Spleen (tissue), 7 donors: ENCODE measurements around the gene USH2A.

Source experiments
- CTCF ChIP-seq, 11 experiments: fragments of 200-600 bp in 7 of 11; fragments of 450-650 bp in 4 of 11; sonication (generic) in 4 of 11; IDR thresholded peaks in 8 of 11; conservative IDR thresholded peaks in 3 of 11; 1 replicate in 7 of 11; 2 replicates in 4 of 11; pipeline versions ENCODE4 v1.4.0 to v1.8.0; 2016 to 2021; ENCODE audit warnings: antibody characterized with exemption in 11 of 11, inconsistent platforms in 4 of 11, mild to moderate bottlenecking in 1 of 11
- POLR2AphosphoS5 ChIP-seq, 3 donors: sonication (generic); formaldehyde crosslinking; IDR thresholded peaks; one replicate each; pipeline ENCODE4 v1.5.1; 2017; ENCODE audit warnings: antibody characterized with exemption in 3 of 3
- donor health status: DM: no; HTN: no; CAD: no; lungs with moderate emphysema.
- donor health status: DM: no; HTN: no; CAD: no.
- donor health status: DM: no; HTN: no; CAD: no.

DNA sequence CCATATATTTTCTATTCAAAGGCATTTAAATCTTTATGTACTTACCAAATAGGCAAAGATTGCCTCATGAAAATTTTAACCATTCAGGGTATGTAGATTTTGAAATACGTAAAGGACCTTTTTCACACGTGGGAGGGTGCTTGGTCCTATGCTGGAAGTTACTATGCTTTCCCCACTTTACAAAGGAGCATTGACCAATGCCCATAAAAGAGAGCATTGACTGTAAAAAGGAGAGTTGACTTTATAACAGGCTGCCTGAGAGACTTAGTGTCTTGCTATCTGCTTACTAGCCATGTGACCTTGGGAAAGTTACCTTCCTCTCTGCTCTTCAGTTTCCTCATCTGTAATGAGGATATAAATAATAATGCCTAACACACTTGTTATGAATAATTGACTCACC is 346.5 kb downstream of the USH2A start:
- TF ChIP-seq CTCF (IDR thresholded peaks at IDR 0.05 in 8 of 11, conservative IDR thresholded peaks at IDR 0.05 in 3 of 11) (no peak), POLR2AphosphoS5 (IDR thresholded peaks at IDR 0.05) (no peak)
